VCaP (cell line): ENCODE results near the gene GNAT1.

Source experiments
- H3K27ac ChIP-seq: fragments of 450-650 bp; 2 replicates; pipeline ENCODE4 v1.5.1; 2017
- TF ChIP-seq, protein P1 (sequence below): fragments of 450-650 bp; conservative IDR thresholded peaks from 2 replicates; pipeline ENCODE4 v1.5.1; 2017; ENCODE audit warnings: mild to moderate bottlenecking, moderate library complexity

Gene GNAT1

GRCh38 chr3:50233176-50233575 lies 41.8 kb downstream of the GNAT1 start:
- TF ChIP-seq, protein P1, sequence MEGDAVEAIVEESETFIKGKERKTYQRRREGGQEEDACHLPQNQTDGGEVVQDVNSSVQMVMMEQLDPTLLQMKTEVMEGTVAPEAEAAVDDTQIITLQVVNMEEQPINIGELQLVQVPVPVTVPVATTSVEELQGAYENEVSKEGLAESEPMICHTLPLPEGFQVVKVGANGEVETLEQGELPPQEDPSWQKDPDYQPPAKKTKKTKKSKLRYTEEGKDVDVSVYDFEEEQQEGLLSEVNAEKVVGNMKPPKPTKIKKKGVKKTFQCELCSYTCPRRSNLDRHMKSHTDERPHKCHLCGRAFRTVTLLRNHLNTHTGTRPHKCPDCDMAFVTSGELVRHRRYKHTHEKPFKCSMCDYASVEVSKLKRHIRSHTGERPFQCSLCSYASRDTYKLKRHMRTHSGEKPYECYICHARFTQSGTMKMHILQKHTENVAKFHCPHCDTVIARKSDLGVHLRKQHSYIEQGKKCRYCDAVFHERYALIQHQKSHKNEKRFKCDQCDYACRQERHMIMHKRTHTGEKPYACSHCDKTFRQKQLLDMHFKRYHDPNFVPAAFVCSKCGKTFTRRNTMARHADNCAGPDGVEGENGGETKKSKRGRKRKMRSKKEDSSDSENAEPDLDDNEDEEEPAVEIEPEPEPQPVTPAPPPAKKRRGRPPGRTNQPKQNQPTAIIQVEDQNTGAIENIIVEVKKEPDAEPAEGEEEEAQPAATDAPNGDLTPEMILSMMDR: no peak
- H3K27ac ChIP-seq: no peak overlapping the region

DNA sequence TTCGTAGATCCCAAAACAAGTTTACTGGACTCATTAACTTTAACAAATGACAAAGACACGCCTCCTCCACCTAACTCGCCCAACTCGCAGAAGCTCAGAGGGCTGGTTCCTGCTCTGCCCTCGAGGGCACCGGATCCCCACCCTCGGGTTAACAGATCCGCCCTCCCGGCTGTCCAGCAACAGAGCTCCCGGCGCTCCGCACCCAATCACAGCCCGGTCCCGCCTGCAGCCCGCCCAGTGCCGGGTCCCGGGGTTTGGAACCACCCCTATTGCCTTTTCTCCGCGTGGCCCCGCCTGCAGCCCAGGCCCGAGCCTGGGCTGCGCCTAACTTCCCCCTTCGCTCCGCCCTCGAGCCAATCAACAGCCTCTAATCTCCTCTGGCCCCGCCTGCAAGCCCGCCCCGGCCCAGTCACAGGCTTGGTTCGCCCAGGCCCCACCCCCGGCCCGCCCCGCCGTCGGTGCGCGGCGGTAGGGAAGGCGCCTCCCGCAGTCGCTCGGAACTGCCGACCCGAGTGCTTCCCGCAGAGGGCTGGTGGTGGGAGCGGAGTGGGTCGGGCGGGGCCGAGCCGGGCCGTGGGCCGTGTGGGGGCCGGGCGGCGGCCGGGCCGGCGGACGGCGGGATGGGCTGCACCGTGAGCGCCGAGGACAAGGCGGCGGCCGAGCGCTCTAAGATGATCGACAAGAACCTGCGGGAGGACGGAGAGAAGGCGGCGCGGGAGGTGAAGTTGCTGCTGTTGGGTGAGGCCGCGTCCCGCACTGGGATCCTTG lies 44.5 kb downstream of the GNAT1 start, which contains the start of gene GNAI2:
GNAI2 (plus strand) TSS at position 489 of the 768 bp plus-strand sequence; CDS start at position 621, 132 bp downstream.
- TF ChIP-seq, protein P1: no peak
- H3K27ac ChIP-seq: peak within 1 kb of the TSS; percentile 73

- H3K27ac ChIP-seq: peak overlapping the region; percentile 73
- TF ChIP-seq, protein P1: no peak
Observed at GRCh38 chr3:50236484-50237132, 45.2 kb downstream of the GNAT1 start.

GRCh38 chr3:50237133-50237651 lies 45.8 kb downstream of the GNAT1 start:
- TF ChIP-seq, protein P1: no peak
- peak overlapping the region; percentile 73 for H3K27ac ChIP-seq

DNA sequence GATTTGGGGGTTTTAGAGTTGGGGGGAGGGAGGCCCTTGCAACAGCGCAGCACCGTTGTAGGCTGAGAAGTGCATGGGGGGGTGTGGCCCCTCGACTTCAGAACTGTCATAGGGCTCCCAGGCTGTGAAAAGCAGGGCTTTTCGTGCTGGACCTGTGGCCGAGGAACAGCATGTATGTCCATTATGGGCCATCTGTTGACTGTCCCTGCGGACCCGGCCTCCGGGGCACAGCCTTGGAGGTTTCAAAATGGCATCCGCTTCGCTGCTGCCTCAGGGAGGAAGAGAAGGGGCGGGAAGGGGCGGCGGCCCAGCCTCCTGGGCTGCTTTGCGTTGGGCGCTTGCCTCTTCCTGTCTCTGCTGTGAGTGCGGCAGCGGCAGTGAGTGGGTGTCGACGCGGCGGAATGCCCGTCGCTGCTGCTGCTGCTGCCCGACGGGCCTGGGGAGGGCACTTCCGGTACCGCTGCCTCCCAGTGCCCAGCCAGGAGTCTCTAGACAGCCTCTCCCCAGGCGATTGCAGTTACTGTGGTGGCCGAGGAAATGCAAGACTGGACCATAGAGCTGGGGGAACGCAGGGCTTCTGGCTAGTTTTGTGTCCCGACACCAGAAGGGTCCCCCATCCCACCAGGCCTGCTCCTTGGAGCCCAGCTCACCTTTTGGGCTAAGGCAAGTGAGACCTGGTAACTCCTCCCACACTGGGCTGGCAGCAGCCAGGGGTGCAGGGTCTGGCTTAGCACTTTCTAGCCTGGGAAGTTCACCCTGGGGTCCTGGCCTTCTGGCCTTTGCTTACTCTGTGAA lies 46.5 kb downstream of the GNAT1 start:
- peak overlapping the region; percentile 73 for H3K27ac ChIP-seq
- TF ChIP-seq, protein P1: no peak

GRCh38 chr3:50238549-50239026 lies 47.2 kb downstream of the GNAT1 start:
- TF ChIP-seq, protein P1: no peak
- peak overlapping the region; percentile 73 for H3K27ac ChIP-seq

GRCh38 chr3:50239649-50240048 lies 48.2 kb downstream of the GNAT1 start:
- TF ChIP-seq, protein P1: no peak
- H3K27ac ChIP-seq: peak overlapping the region; percentile 73
